Gastroesophageal sphincter (tissue), 4 donors: ENCODE results near the gene TMEM231. TPM values are rescaled to one million over a fixed set of nuclear protein-coding genes. Genes with fewer than 3 reads are reported as not detected.

Experiments
- ATAC-seq: fragments of 150-250 bp; one replicate; pipeline ENCODE4 v1.9.1; 2016; ENCODE audit warnings: mild to moderate bottlenecking, moderate library complexity
- H3K27ac ChIP-seq, 4 donors: fragments of 200-600 bp; sonication (generic) in 3 of 4; 1 replicate in 3 of 4; 2 replicates in 1 of 4; pipeline ENCODE4 v1.5.1; 2016 to 2019
- H3K27me3 ChIP-seq: fragments of 200-600 bp; sonication (generic); one replicate; pipeline ENCODE4 v1.5.1; 2019
- H3K36me3 ChIP-seq, 2 donors: fragments of 200-600 bp; sonication (generic); one replicate each; pipeline ENCODE4 v1.5.1; 2019; ENCODE audit warnings: control low read depth in 1 of 2
- H3K4me1 ChIP-seq, 3 donors: fragments of 200-600 bp; sonication (generic); 1 replicate in 2 of 3; 2 replicates in 1 of 3; pipeline ENCODE4 v1.5.1; 2016 to 2019; ENCODE audit warnings: control low read depth in 2 of 3
- H3K4me3 ChIP-seq, 2 donors: fragments of 200-600 bp; sonication (generic); one replicate each; pipeline ENCODE4 v1.5.1; 2019; ENCODE audit warnings: mild to moderate bottlenecking in 1 of 2, moderate library complexity in 1 of 2
- H3K9me3 ChIP-seq, 3 donors: fragments of 200-600 bp; sonication (generic); one replicate each; pipeline ENCODE4 v1.5.1; 2017 to 2019; ENCODE audit warnings: control low read depth in 2 of 3
- CTCF ChIP-seq, 4 experiments: fragments of 200-600 bp in 2 of 4; fragments of 450-650 bp in 2 of 4; sonication (generic) in 1 of 4; IDR thresholded peaks; one replicate each; pipeline ENCODE4 v1.5.1; 2017 to 2019; ENCODE audit warnings: antibody characterized with exemption in 4 of 4, mild to moderate bottlenecking in 2 of 4, moderate library complexity in 2 of 4
- EP300 ChIP-seq: sonication (generic); formaldehyde crosslinking; IDR thresholded peaks from one replicate; pipeline ENCODE4 v1.6.1; 2017; ENCODE audit warnings: antibody characterized with exemption, mild to moderate bottlenecking
- POLR2A ChIP-seq, 2 donors: fragments of 450-650 bp; IDR thresholded peaks; one replicate each; pipeline ENCODE4 v1.6.1; 2017; ENCODE audit warnings: antibody characterized with exemption in 2 of 2, mild to moderate bottlenecking in 2 of 2, moderate library complexity in 1 of 2
- POLR2AphosphoS5 ChIP-seq: sonication (generic); formaldehyde crosslinking; IDR thresholded peaks from one replicate; pipeline ENCODE4 v1.6.1; 2017; ENCODE audit warnings: antibody characterized with exemption
- WGBS, 2 donors: methylation state at CpG; one replicate each; pipeline ENCODE4 v1.1.5; 2018; ENCODE audit warnings: low coverage in 1 of 2; 5-methylcytosine and 5-hydroxymethylcytosine counted together
- total RNA-seq, 4 donors: library from RNA; depleted of rRNA; stranded (reverse); fragments of >200 nt; gene quantifications; one replicate each; pipeline ENCODE4 v1.1.0, GENCODE V29; 2016

TMEM231 gene
- total RNA-seq, 4 donors from 2014 or later, result 7.2 to 12.0 (median 9.3) TPM

GRCh38 chr16:75575958-75576357 lies 19.9 kb upstream of the TMEM231 start:
- no peak overlapping the region for H3K27ac ChIP-seq
- H3K36me3 ChIP-seq, result peaks cover 0 to 98% of the 10 kb centered on the region in 2 donors
- peaks cover 0 to 32% (median 0%) of the 10 kb centered on the region in 3 donors for H3K4me1 ChIP-seq
- H3K27me3 ChIP-seq, result no peaks in the 10 kb centered on the region
- H3K9me3 ChIP-seq, result no peaks in the 10 kb centered on the region
- TF ChIP-seq POLR2A (IDR thresholded peaks at IDR 0.05), result no peak
- no peak for TF ChIP-seq EP300
- TF ChIP-seq POLR2AphosphoS5, result no peak
- TF ChIP-seq CTCF (IDR thresholded peaks at IDR 0.05), result no peak
- ATAC-seq, result no peak
- 35 to 42% methylated on average over 2 to 3 of the region's 3 CpGs for WGBS, 2 donors
- no peak overlapping the region for H3K4me3 ChIP-seq

- ATAC-seq, result no peak
- peaks cover 0 to 100% of the 10 kb centered on the region in 2 donors for H3K36me3 ChIP-seq
- peaks cover 0 to 52% (median 0%) of the 10 kb centered on the region in 3 donors for H3K4me1 ChIP-seq
- 77 to 82% methylated on average over 4 to 5 of the region's 5 CpGs for WGBS, 2 donors
- TF ChIP-seq POLR2AphosphoS5 (no peak), POLR2A (IDR thresholded peaks at IDR 0.05) (no peak), CTCF (IDR thresholded peaks at IDR 0.05) (no peak), EP300 (no peak)
- H3K9me3 ChIP-seq, result no peaks in the 10 kb centered on the region
- no peak overlapping the region for H3K27ac ChIP-seq
- H3K4me3 ChIP-seq, result no peak overlapping the region
- no peaks in the 10 kb centered on the region for H3K27me3 ChIP-seq
These were observed 17.9 kb upstream of the TMEM231 start for GRCh38 chr16:75573955-75574354.

- 20 to 31% methylated on average over 2 of the region's 3 CpGs for WGBS, 2 donors
- Histone ChIP-seq H3K9me3 (no peaks in the 10 kb centered on the region), H3K27me3 (no peaks in the 10 kb centered on the region), H3K27ac (no peak overlapping the region), H3K4me1 (peaks cover 0 to 62% (median under 1%) of the 10 kb centered on the region in 3 donors), H3K4me3 (no peak overlapping the region), H3K36me3 (peaks cover 0 to 100% of the 10 kb centered on the region in 2 donors)
- no peak for TF ChIP-seq POLR2A (IDR thresholded peaks at IDR 0.05)
- peak; percentile 4 for TF ChIP-seq POLR2AphosphoS5
- no peak for TF ChIP-seq CTCF (IDR thresholded peaks at IDR 0.05)
- TF ChIP-seq EP300, result no peak
- ATAC-seq, result no peak
These were observed 17.0 kb upstream of the TMEM231 start for GRCh38 chr16:75572864-75573542.

GRCh38 chr16:75570396-75571065 lies 14.5 kb upstream of the TMEM231 start:
- Histone ChIP-seq H3K9me3 (no peaks in the 10 kb centered on the region), H3K4me1 (peaks cover 0 to 80% (median 10%) of the 10 kb centered on the region in 3 donors), H3K27ac (no peak overlapping the region), H3K4me3 (no peak overlapping the region), H3K36me3 (peaks cover 0 to 78% of the 10 kb centered on the region in 2 donors), H3K27me3 (no peaks in the 10 kb centered on the region)
- ATAC-seq, result no peak
- WGBS, 2 donors, result 28 to 51% methylated on average over 2 to 5 of the region's 5 CpGs
- no peak for TF ChIP-seq CTCF (IDR thresholded peaks at IDR 0.05)
- TF ChIP-seq EP300, result no peak
- TF ChIP-seq POLR2AphosphoS5, result no peak
- no peak for TF ChIP-seq POLR2A (IDR thresholded peaks at IDR 0.05)
